HG03521 (cell line): ENCODE results near the gene DMWD.

ENCODE experiments used
- ATAC-seq: cut with Tn5 transposase; IDR thresholded peaks from one replicate; pipeline ENCODE4 v1.9.1; 2021; ENCODE audit warnings: mild to moderate bottlenecking, moderate library complexity; ENCODE audit not compliant: unreplicated experiment

The DMWD gene

GRCh38 chr19:45792470-45793177 is at the start of gene DMWD:
Gene DMWD, minus strand, starts transcription at chr19:45792845. Its CDS starts 89 bp downstream, at chr19:45792756.
- ATAC-seq: peak; percentile 87

- no peak for ATAC-seq
Observed at GRCh38 chr19:45842198-45842597, 49.6 kb upstream of the DMWD start.

- ATAC-seq: no peak
Observed at GRCh38 chr19:45834970-45835369, 42.3 kb upstream of the DMWD start.

- ATAC-seq: no peak
Observed at GRCh38 chr19:45828945-45829344, 36.3 kb upstream of the DMWD start.

DNA sequence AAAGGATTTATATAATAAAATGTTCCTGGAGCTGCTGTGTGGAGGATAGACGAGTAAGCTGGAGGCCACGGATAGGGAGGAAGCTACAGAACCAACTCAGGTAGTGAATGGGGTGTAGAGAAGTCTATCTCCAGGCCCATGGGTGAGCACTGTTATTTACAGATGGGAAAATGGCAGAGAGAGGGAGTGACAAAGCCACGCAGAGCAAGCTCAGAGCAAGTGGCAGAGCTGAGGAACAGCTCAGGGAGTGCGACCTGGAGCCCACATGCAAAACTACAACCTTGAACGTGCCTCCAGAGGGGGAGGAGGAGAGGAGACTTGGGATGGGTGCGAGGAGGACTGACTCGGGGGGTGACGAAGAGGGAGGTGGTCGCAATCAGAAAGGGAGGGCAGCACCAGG is 35.9 kb upstream of the DMWD start:
- no peak for ATAC-seq

DNA sequence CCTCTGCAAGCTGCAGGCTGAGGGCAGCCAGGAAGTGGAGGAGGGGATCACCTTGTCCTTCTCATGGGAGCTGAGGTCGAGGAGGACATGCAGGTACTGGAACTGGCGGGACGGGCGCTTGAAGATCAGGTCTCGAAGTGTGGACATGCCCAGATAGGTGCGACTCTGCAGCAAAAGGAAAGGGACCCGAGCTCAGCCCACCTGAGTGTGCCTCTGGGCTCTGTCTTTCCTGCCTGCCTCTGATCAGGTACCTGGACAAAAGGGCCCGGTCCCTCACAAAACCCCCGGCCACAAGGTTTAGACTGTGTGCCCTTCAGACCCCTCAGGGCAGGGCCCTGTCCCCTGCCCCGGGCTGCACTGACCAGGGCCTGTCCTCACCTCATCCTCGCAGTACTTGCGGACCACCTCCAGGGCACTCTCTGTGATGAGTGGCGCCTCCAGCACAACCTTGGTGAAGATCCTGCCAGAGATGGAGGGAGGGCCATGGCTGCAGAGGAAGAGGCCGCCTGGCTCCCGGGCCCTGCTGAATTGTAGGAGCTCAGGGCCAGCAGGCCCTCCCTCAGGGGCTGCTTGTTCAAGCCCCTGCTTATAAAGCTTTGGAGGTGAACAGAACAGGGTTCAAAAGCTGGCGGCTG is 34.9 kb upstream of the DMWD start:
- no peak for ATAC-seq

DNA sequence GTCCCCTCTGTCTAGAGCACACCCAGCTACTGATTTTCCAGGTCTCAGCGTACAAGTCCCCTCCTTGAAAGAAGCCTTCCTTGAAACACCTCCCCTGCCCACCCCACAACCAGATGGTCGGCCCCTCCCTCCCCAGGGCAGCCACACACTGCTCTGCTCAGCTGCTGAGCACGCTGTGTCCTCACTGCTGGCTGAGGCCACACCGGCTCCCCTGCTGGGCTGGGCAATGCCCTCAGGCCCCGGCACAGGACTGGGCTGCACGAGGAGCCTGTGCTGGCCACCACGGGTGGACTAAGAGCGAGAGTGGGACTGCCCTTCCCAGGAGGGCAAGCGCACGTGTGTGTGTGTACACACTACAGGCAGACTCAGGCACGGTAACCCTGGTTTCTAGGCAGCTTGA is 34.3 kb upstream of the DMWD start:
- no peak for ATAC-seq

DNA sequence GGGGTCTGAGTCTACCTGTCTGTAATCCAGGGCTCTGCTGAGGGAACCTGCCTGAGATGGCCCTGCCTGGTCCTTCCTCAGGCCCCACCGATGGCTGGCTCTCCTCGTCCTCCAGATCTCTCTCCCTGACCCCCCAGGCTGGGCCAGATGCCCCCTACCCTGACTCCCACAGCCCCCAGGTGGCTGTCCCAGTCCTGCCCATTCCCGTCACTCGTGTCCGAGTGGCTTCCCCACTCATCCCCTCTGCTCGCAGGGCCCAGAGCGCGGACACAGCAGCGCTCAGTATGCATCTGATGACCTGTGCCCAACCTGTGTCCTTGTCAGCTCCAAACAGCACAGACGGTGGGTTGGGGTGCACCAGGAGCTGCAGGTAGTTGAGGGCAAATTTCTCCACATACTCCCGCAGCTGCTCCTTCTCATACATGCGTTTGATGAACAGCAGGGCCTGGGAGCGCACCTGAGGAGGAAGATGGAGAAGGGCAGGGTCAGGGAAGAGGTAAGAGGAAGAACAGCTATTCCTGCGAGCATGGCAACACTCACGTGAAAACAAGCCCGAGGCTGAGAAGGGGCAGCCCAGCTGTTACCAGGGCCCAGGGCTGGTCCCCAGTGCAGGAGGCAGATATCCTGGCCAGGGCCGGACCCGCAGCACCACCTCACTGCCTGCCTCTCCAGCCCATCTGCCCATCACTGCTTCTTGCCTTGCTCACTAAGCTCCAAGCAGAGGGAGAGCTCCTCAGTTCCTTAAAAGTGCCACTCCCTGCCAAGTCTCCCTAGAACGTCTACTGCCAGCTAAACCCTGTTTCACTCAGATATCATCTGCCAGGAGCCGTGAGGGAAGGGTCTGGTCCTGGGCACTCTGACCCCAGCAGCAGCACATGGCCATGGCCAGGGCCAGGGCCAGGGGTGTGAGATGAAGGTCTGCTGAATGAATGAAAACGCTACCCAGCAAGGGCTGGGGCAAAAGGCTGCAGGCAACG is 33.6 kb upstream of the DMWD start:
- ATAC-seq: no peak

DNA sequence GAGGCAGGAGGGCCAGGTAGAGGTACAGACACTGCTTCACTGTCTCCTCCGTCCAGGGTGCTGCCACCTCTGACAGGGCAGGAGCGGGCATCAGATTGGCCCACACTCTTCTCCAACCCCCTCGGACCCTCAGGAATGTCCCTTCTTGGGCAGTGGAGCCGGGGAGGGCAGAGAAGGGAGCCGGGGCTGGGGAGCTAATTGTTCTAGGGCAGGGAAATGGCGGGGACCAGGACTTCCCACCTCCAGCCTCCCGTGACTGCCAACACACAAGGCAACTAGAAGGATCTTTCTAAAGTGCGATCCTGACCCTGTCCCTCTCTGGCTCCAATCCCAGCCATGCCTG is 32.6 kb upstream of the DMWD start:
- ATAC-seq: no peak

DNA sequence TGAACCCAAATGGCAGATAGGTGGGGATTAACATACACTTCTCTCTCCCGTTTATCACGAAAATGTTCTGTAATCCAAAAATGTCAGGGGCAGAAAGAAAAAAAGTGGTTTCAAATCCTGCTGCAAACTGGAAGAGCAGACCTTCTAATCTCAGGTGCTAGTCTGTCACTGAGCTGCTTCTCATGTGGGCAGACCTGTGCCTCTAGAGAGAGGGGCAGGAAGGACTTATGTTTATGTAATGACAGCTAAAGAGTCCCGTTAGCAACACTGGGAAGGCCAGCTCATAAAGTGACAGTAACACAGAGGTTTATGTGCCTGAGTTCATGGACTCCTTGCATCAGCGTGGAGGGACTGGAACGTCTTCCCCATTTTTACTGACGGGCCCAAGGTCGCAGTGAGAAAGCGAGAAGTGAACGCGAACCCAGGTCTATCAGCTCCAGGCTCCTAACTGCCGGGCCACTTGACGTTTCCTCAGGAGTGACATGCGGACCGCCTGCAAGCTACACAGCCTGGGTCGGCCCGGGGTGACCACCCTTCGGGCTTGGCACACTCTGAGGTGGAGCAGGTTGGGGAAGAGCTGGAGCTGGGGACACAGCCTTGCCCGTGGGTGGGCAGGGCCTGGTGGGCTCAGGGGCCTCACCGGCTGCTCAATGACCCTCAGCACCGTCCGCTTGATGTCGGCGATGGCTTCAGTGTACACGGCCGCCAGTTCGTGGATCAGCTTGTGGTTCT is 32.1 kb upstream of the DMWD start:
- ATAC-seq: no peak

DNA sequence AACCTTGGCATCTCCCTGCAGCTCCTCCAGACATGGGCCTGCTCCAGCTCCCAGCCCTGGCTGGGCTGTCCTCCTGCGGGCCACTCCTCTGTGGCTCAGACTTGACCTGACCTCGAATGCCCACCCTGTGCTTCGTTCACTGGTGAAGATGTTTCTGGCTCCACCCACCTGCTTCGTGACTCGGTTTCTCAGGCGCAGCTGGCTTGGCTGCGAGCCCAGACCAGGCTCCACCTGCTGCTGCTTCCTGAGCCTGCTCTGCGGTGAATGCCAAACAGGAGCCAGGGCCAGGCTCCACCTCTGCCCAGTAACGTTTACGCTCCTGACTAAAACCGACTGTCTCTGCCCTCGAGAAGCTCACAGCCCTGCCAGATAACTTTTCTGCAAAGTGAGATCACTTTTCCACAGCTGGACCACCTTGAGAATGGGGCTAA is 31.4 kb upstream of the DMWD start:
- ATAC-seq: no peak

- ATAC-seq: no peak
Observed at GRCh38 chr19:45823182-45823581, 30.5 kb upstream of the DMWD start.

GRCh38 chr19:45822716-45823115 is 30.1 kb upstream of the DMWD start:
- no peak for ATAC-seq

- no peak for ATAC-seq
Observed at GRCh38 chr19:45821570-45821969, 28.9 kb upstream of the DMWD start.

- no peak for ATAC-seq
Observed at GRCh38 chr19:45821103-45821521, 28.5 kb upstream of the DMWD start.

DNA sequence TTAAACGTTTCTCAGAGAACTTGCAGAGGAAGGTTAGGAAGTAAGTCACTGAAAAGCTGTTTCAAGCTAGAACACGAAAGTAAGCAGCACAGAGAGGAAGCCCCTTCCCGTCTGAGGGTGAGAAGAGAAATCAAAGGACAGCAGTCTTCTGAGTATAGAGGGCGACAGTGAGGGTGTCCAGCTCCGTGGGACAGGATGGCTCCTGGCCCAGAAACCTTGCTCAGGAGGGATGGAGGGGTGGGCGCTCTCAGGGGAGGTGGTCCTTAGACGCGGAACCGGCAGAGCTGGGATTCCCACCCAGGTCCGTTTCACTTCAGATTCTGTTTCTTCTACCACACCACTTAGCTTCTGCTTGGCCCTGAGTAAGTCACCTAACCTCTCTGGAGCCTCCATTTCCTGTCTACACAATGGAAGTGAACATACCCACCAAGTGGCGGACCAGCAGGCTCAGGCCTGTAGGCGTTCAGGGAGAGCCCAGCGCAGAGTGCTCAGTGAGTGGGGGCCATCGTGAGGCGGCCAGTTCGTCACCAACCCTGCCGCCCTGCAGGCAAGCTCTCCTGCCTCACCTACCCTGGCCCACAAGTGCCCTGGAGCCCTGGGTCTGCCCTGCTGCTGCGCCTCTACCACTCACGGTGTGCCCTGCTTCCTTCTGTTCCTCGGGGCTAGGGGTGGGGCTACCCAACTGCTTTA is 27.9 kb upstream of the DMWD start:
- no peak for ATAC-seq

DNA sequence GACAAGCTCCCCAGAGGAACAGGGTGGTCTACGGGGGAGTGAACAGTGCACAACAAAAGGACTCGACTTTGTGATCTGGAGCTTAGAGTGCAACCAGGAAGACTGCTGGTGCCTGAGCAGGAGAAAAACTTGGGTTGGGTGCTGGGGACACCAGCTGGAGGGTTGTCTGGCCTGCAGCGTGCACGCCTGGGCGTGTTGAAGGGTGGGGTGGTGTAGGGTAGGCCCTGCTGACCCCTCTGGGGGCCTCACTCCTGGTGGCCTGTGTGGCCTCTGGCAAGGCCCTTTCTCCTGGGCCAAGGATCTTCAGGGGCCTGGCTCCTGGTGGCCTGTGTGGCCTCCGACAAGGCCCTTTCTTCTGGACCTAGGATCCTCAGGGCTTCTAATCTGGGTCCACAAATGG is 27.1 kb upstream of the DMWD start:
- no peak for ATAC-seq

- ATAC-seq: no peak
Observed at GRCh38 chr19:45817725-45818301, 25.2 kb upstream of the DMWD start.

GRCh38 chr19:45817010-45817724 is 24.5 kb upstream of the DMWD start:
- peak; percentile 87 for ATAC-seq
